H9 (cell line): ENCODE measurements around the gene ZNF668. TPM values are rescaled to one million over a fixed set of nuclear protein-coding genes. Genes with fewer than 3 reads are reported as not detected.

Source experiments
- DNase-seq: peaks from one replicate; pipeline ENCODE4 v3.0.0-alpha.2; 2017
- H2AFZ ChIP-seq: one replicate; pipeline ENCODE4 v1.6.1; 2013; ENCODE audit warnings: mild to moderate bottlenecking, low read length, control low read depth, moderate library complexity
- H2AK5ac ChIP-seq: 2 replicates; pipeline ENCODE4 v1.6.1; 2013; ENCODE audit warnings: low read length, control low read depth, mixed read lengths; ENCODE audit not compliant: insufficient read length
- H2BK120ac ChIP-seq: one replicate; pipeline ENCODE4 v1.6.1; 2013; ENCODE audit warnings: low read depth, mild to moderate bottlenecking, low read length, control low read depth, inconsistent platforms; ENCODE audit not compliant: poor library complexity, severe bottlenecking
- H2BK12ac ChIP-seq: 2 replicates; pipeline ENCODE4 v1.6.1; 2013; ENCODE audit warnings: low read length, control low read depth, mixed read lengths, low read depth; ENCODE audit not compliant: insufficient read length
- H2BK15ac ChIP-seq: 2 replicates; pipeline ENCODE4 v1.6.1; 2013; ENCODE audit warnings: low read depth, low read length, control low read depth
- H2BK20ac ChIP-seq: one replicate; pipeline ENCODE4 v1.6.1; 2013; ENCODE audit warnings: low read depth, mild to moderate bottlenecking, low read length, control low read depth, inconsistent platforms; ENCODE audit not compliant: poor library complexity, severe bottlenecking
- H2BK5ac ChIP-seq: 2 replicates; pipeline ENCODE4 v1.6.1; 2013; ENCODE audit warnings: low read length, control low read depth, mixed read lengths; ENCODE audit not compliant: insufficient read length
- H3K14ac ChIP-seq: 2 replicates; pipeline ENCODE4 v1.6.1; 2013; ENCODE audit warnings: low read length, control low read depth; ENCODE audit not compliant: insufficient read depth
- H3K18ac ChIP-seq: 2 replicates; pipeline ENCODE4 v1.6.1; 2013; ENCODE audit warnings: low read depth, mild to moderate bottlenecking, mixed read lengths, low read length, control low read depth; ENCODE audit not compliant: insufficient read length
- H3K23ac ChIP-seq: 2 replicates; pipeline ENCODE4 v1.6.1; 2013; ENCODE audit warnings: low read length, control low read depth, mixed read lengths, low read depth; ENCODE audit not compliant: insufficient read length
- H3K23me2 ChIP-seq: 2 replicates; pipeline ENCODE4 v1.6.1; 2013; ENCODE audit warnings: low read depth, mild to moderate bottlenecking, mixed read lengths, low read length, control low read depth; ENCODE audit not compliant: insufficient read length, poor library complexity, severe bottlenecking
- H3K27ac ChIP-seq: 2 replicates; pipeline ENCODE4 v1.5.1; 2013; ENCODE audit warnings: low read length, control low read depth, mixed read lengths, low read depth; ENCODE audit not compliant: insufficient read length
- H3K27me3 ChIP-seq: 2 replicates; pipeline ENCODE4 v1.6.1; 2013; ENCODE audit warnings: low read length, control low read depth, inconsistent platforms; ENCODE audit not compliant: insufficient read depth
- H3K4ac ChIP-seq: 2 replicates; pipeline ENCODE4 v1.6.1; 2013; ENCODE audit warnings: low read depth, mild to moderate bottlenecking, control low read depth, inconsistent platforms, low read length, moderate library complexity
- H3K4me1 ChIP-seq: 2 replicates; pipeline ENCODE4 v1.6.1; 2013; ENCODE audit warnings: low read length, control low read depth, inconsistent platforms; ENCODE audit not compliant: insufficient read depth
- H3K4me2 ChIP-seq: 2 replicates; pipeline ENCODE4 v1.6.1; 2013; ENCODE audit warnings: low read length, control low read depth, mixed read lengths; ENCODE audit not compliant: insufficient read length, insufficient read depth
- H3K56ac ChIP-seq: 2 replicates; pipeline ENCODE4 v1.6.1; 2013; ENCODE audit warnings: low read depth, mild to moderate bottlenecking, mixed read lengths, low read length, control low read depth; ENCODE audit not compliant: insufficient read length
- H3K79me1 ChIP-seq: 2 replicates; pipeline ENCODE4 v1.6.1; 2013; ENCODE audit warnings: low read depth, mild to moderate bottlenecking, moderate library complexity, low read length, control low read depth, inconsistent platforms; ENCODE audit not compliant: insufficient read depth, poor library complexity, severe bottlenecking
- H3K79me2 ChIP-seq: 2 replicates; pipeline ENCODE4 v1.6.1; 2013; ENCODE audit warnings: low read length, control low read depth, inconsistent platforms; ENCODE audit not compliant: insufficient read depth
- H3K9ac ChIP-seq: 2 replicates; pipeline ENCODE4 v1.6.1; 2013; ENCODE audit warnings: low read length, control low read depth, mixed read lengths; ENCODE audit not compliant: insufficient read length; ENCODE audit errors: extremely low read depth
- H3K9me3 ChIP-seq: one replicate; pipeline ENCODE4 v1.6.1; 2013; ENCODE audit warnings: low read depth, low read length, inconsistent platforms; ENCODE audit not compliant: control insufficient read depth
- H3T11ph ChIP-seq: one replicate; pipeline ENCODE4 v1.6.1; 2013; ENCODE audit warnings: mild to moderate bottlenecking, low read length, control low read depth, inconsistent platforms
- H4K20me1 ChIP-seq: one replicate; pipeline ENCODE4 v1.6.1; 2013; ENCODE audit not compliant: control insufficient read depth, insufficient read length, insufficient read depth
- H4K5ac ChIP-seq: 2 replicates; pipeline ENCODE4 v1.6.1; 2013; ENCODE audit warnings: low read depth, mild to moderate bottlenecking, mixed read lengths, low read length, control low read depth; ENCODE audit not compliant: insufficient read length
- H4K8ac ChIP-seq: replicated peaks from 2 replicates; pipeline ENCODE4 v1.6.1; 2013; ENCODE audit warnings: low read length, control low read depth, mixed read lengths, low read depth; ENCODE audit not compliant: insufficient read length
- H4K91ac ChIP-seq: 2 replicates; pipeline ENCODE4 v1.6.1; 2013; ENCODE audit warnings: low read depth, mild to moderate bottlenecking, moderate library complexity, mixed read lengths, low read length, control low read depth; ENCODE audit not compliant: insufficient read length
- H3K27ac Mint-ChIP-seq, 3 experiments: 2 replicates in 2 of 3; 3 replicates in 1 of 3; pipeline ENCODE4 v1.8.0; 2020 to 2021; ENCODE audit warnings: mixed read lengths in 3 of 3, mild to moderate bottlenecking in 1 of 3, moderate library complexity in 1 of 3
- H3K27me3 Mint-ChIP-seq: 2 replicates; pipeline ENCODE4 v1.8.0; 2021; ENCODE audit warnings: low read depth, mild to moderate bottlenecking, moderate library complexity, mixed read lengths
- H3K36me3 Mint-ChIP-seq, 3 experiments: 2 replicates in 2 of 3; 3 replicates in 1 of 3; pipeline ENCODE4 v1.8.0; 2020 to 2021; ENCODE audit warnings: low read depth in 3 of 3, mixed read lengths in 3 of 3; ENCODE audit not compliant: insufficient read depth in 1 of 3
- H3K4me1 Mint-ChIP-seq, 2 experiments: 2 replicates each; pipeline ENCODE4 v1.8.0; 2020; ENCODE audit warnings: mixed read lengths in 2 of 2
- H3K4me3 Mint-ChIP-seq, 2 experiments: 2 replicates in 1 of 2; 3 replicates in 1 of 2; pipeline ENCODE4 v1.8.0; 2020 to 2021; ENCODE audit warnings: mild to moderate bottlenecking in 2 of 2, mixed read lengths in 2 of 2, moderate library complexity in 1 of 2
- H3K9me3 Mint-ChIP-seq, 2 experiments: 2 replicates in 1 of 2; 3 replicates in 1 of 2; pipeline ENCODE4 v1.8.0; 2020; ENCODE audit warnings: mild to moderate bottlenecking in 2 of 2, mixed read lengths in 2 of 2, moderate library complexity in 1 of 2
- WGBS: extraction: QIAGEN DNeasy Blood & Tissue Kit; methylation state at CpG from one replicate; pipeline ENCODE4 v1.1.7; 2013; ENCODE audit warnings: missing lambda C conversion rate, low lambda C conversion rate, mixed read lengths; ENCODE audit not compliant: insufficient read length; ENCODE audit errors: extremely low coverage; 5-methylcytosine and 5-hydroxymethylcytosine counted together
- total RNA-seq: library from RNA; stranded (reverse); gene quantifications from 2 replicates; pipeline ENCODE4 v1.2.1, GENCODE V29; 2021
- TF ChIP-seq, protein P1 (sequence below): fragments of 200-600 bp; sonication (generic); conservative IDR thresholded peaks from 3 replicates; pipeline ENCODE4 v1.8.0; 2021; ENCODE audit warnings: antibody characterized with exemption, mild to moderate bottlenecking

The ZNF668 gene
- total RNA-seq, 1 experiment from 2014 or later = 18.6 TPM

DNA sequence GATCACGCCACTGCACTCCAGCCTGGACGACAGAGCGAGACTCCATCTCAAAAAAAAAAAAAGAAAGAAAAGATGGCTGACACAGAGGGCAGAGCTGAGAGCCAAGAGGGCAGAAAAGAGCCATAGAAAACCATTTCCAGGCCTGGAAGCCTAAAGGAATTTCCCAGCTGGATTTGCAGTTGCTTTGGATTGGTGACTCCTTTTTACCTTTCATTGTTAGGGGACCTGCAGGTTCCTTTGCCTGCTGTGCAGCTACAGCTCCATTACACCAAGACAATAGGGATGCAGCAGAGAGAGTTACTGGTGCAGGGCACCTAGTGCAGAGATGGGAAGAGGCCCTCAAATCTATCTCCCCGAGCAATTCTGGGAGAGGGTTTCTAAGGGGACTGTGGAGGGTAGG, 18.4 kb downstream of the ZNF668 start:
- no peak overlapping the region for H4K5ac ChIP-seq
- H3K23ac ChIP-seq = no peak overlapping the region
- H3K56ac ChIP-seq = no peak overlapping the region
- no peak overlapping the region for H2BK15ac ChIP-seq
- WGBS = no CpG with 5 or more reads among the region's 4 CpGs
- H3K4me1 Mint-ChIP-seq = peaks cover 7 to 18% of the 10 kb centered on the region in 2 experiments
- peaks cover 3% of the 10 kb centered on the region for H3K27me3 Mint-ChIP-seq
- no peak overlapping the region for H4K8ac ChIP-seq
- no peak overlapping the region for H3K4me2 ChIP-seq
- no peak for DNase-seq
- H3K4me3 Mint-ChIP-seq = peak overlapping the region in 1 of 2 experiments; percentile 16; a peak in 2 of 5 replicates
- H2AK5ac ChIP-seq = no peak overlapping the region
- no peak overlapping the region for H2BK12ac ChIP-seq
- H3K4ac ChIP-seq = no peak overlapping the region
- H3K79me2 ChIP-seq = no peaks in the 10 kb centered on the region
- H2BK5ac ChIP-seq = no peak overlapping the region
- H4K20me1 ChIP-seq = no peaks in the 10 kb centered on the region
- H2BK120ac ChIP-seq = no peak overlapping the region
- H3K27ac Mint-ChIP-seq = peak overlapping the region; percentile 42 to 98 (median 65); a peak in 6 of 7 replicates
- no peak overlapping the region for H3K14ac ChIP-seq
- H3K4me1 ChIP-seq = no peaks in the 10 kb centered on the region
- no peak overlapping the region for H3K18ac ChIP-seq
- H3K36me3 Mint-ChIP-seq = peaks cover 4 to 11% (median 6%) of the 10 kb centered on the region in 3 experiments; a peak in 5 of 7 replicates
- no peaks in the 10 kb centered on the region for H3K23me2 ChIP-seq
- H2AFZ ChIP-seq = no peak overlapping the region
- H3K27ac ChIP-seq = no peak overlapping the region
- no peak overlapping the region for H3T11ph ChIP-seq
- no peaks in the 10 kb centered on the region for H3K9me3 Mint-ChIP-seq
- H3K79me1 ChIP-seq = no peaks in the 10 kb centered on the region
- no peaks in the 10 kb centered on the region for H3K9me3 ChIP-seq
- no peak overlapping the region for H2BK20ac ChIP-seq
- no peak overlapping the region for H4K91ac ChIP-seq
- TF ChIP-seq, protein P1, sequence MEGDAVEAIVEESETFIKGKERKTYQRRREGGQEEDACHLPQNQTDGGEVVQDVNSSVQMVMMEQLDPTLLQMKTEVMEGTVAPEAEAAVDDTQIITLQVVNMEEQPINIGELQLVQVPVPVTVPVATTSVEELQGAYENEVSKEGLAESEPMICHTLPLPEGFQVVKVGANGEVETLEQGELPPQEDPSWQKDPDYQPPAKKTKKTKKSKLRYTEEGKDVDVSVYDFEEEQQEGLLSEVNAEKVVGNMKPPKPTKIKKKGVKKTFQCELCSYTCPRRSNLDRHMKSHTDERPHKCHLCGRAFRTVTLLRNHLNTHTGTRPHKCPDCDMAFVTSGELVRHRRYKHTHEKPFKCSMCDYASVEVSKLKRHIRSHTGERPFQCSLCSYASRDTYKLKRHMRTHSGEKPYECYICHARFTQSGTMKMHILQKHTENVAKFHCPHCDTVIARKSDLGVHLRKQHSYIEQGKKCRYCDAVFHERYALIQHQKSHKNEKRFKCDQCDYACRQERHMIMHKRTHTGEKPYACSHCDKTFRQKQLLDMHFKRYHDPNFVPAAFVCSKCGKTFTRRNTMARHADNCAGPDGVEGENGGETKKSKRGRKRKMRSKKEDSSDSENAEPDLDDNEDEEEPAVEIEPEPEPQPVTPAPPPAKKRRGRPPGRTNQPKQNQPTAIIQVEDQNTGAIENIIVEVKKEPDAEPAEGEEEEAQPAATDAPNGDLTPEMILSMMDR = no peak
- no peaks in the 10 kb centered on the region for H3K27me3 ChIP-seq
- H3K9ac ChIP-seq = no peak overlapping the region
